ENCODE measurements around the gene UROC1.

UROC1 gene

GRCh38 chr3:126552688-126553283 is 35.2 kb upstream of the UROC1 start:
- no peak for TF ChIP-seq SPI1 (IDR thresholded peaks at IDR 0.05; ENCODE audit: borderline replicate concordance, low read depth)
- no peak for TF ChIP-seq GABPA (IDR thresholded peaks at IDR 0.05; ENCODE audit: low read depth)
- TF ChIP-seq, protein P1, sequence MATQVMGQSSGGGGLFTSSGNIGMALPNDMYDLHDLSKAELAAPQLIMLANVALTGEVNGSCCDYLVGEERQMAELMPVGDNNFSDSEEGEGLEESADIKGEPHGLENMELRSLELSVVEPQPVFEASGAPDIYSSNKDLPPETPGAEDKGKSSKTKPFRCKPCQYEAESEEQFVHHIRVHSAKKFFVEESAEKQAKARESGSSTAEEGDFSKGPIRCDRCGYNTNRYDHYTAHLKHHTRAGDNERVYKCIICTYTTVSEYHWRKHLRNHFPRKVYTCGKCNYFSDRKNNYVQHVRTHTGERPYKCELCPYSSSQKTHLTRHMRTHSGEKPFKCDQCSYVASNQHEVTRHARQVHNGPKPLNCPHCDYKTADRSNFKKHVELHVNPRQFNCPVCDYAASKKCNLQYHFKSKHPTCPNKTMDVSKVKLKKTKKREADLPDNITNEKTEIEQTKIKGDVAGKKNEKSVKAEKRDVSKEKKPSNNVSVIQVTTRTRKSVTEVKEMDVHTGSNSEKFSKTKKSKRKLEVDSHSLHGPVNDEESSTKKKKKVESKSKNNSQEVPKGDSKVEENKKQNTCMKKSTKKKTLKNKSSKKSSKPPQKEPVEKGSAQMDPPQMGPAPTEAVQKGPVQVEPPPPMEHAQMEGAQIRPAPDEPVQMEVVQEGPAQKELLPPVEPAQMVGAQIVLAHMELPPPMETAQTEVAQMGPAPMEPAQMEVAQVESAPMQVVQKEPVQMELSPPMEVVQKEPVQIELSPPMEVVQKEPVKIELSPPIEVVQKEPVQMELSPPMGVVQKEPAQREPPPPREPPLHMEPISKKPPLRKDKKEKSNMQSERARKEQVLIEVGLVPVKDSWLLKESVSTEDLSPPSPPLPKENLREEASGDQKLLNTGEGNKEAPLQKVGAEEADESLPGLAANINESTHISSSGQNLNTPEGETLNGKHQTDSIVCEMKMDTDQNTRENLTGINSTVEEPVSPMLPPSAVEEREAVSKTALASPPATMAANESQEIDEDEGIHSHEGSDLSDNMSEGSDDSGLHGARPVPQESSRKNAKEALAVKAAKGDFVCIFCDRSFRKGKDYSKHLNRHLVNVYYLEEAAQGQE (IDR thresholded peaks at IDR 0.05; ENCODE audit: insufficient replicate concordance, low read depth), result no peak
- no peak for TF ChIP-seq CTCF (IDR thresholded peaks at IDR 0.05; ENCODE audit: insufficient read depth, low read length)
- no peak for TF ChIP-seq POLR2AphosphoS5 (IDR thresholded peaks at IDR 0.05; ENCODE audit: low read depth)
- Histone ChIP-seq H3K27me3 (ENCODE audit: insufficient read depth, poor library complexity, severe bottlenecking) (no peaks in the 10 kb centered on the region), H3K4me3 (replicated peaks; ENCODE audit: insufficient read depth, low read length) (no peak overlapping the region), H3K27ac (replicated peaks) (no peak overlapping the region)
- DNase-seq (ENCODE audit: low read depth in 1 of 2, low spot score in 1 of 2), result no peak

- Histone ChIP-seq H3K4me3 (replicated peaks; ENCODE audit: insufficient read depth, low read length) (no peak overlapping the region), H3K27me3 (ENCODE audit: insufficient read depth, poor library complexity, severe bottlenecking) (no peaks in the 10 kb centered on the region), H3K27ac (replicated peaks) (no peak overlapping the region)
- TF ChIP-seq GABPA (IDR thresholded peaks at IDR 0.05; ENCODE audit: low read depth) (no peak), POLR2AphosphoS5 (IDR thresholded peaks at IDR 0.05; ENCODE audit: low read depth) (no peak), SPI1 (IDR thresholded peaks at IDR 0.05; ENCODE audit: borderline replicate concordance, low read depth) (no peak), CTCF (IDR thresholded peaks at IDR 0.05; ENCODE audit: insufficient read depth, low read length) (no peak)
- TF ChIP-seq, protein P1 (IDR thresholded peaks at IDR 0.05; ENCODE audit: insufficient replicate concordance, low read depth), result no peak
- DNase-seq (ENCODE audit: low read depth in 1 of 2, low spot score in 1 of 2), result no peak
These were observed 34.5 kb upstream of the UROC1 start for GRCh38 chr3:126551839-126552687.

DNA sequence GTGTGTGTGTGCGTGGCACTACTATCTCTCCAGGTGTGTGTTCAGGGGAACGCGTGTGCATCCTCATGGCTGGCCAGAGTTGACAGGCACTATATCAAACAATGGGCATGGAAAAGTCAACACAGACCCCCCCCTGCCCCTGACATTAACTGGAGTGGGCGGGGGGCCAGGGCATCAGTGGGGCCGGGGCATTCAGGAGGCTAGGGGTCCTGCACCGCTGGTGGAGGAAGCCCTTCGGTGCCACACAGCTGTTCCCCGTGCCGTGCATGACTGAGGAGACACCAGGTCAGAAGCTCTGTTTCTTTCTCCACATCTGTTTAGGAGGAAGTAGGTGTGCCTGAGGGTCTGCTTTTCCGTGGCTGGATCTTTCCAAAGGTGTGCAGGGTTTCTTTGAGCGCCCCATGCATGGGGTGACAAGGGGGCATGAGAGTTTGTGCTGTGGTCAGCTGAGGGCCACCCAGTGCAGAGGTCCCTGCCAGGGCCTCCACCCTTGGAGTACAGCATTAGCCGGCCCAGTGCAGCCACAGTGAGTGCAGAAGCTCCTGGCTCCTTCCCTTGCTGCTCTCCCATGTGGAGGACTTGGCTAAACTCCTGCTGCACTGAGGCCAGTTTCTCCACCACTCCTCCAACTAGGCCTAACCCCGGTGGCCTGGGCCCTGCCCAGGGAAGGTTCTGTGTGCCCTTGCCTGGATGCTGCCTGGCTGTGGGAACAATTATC is 33.7 kb upstream of the UROC1 start:
- no peaks in the 10 kb centered on the region for H3K27me3 ChIP-seq (ENCODE audit: insufficient read depth, poor library complexity, severe bottlenecking)
- H3K4me3 ChIP-seq (replicated peaks; ENCODE audit: insufficient read depth, low read length), result no peak overlapping the region
- H3K27ac ChIP-seq (replicated peaks), result no peak overlapping the region
- no peak for TF ChIP-seq CTCF (IDR thresholded peaks at IDR 0.05; ENCODE audit: insufficient read depth, low read length)
- no peak for TF ChIP-seq POLR2AphosphoS5 (IDR thresholded peaks at IDR 0.05; ENCODE audit: low read depth)
- TF ChIP-seq, protein P1 (IDR thresholded peaks at IDR 0.05; ENCODE audit: insufficient replicate concordance, low read depth), result no peak
- no peak for TF ChIP-seq SPI1 (IDR thresholded peaks at IDR 0.05; ENCODE audit: borderline replicate concordance, low read depth)
- TF ChIP-seq GABPA (IDR thresholded peaks at IDR 0.05; ENCODE audit: low read depth), result no peak
- no peak for DNase-seq (ENCODE audit: low read depth in 1 of 2, low spot score in 1 of 2)

Measured in HL-60 (cell line).